Liver (tissue), 3 donors: Measurements from ENCODE around the gene MLF2.

Experiments used
- ATF3 ChIP-seq: IDR thresholded peaks from 2 replicates; pipeline ENCODE4 v1.6.1; 2016; ENCODE audit warnings: antibody characterized with exemption
- CTCF ChIP-seq: fragments of 150-350 bp; IDR thresholded peaks from 2 replicates; pipeline ENCODE4 v1.5.1; 2017; ENCODE audit warnings: improper control_type of control experiment, low read depth, low read length; ENCODE audit not compliant: missing input control
- FOXA1 ChIP-seq: IDR thresholded peaks from 2 replicates; pipeline ENCODE4 v1.6.1; 2016; ENCODE audit warnings: antibody characterized with exemption
- GABPA ChIP-seq, 2 donors: IDR thresholded peaks in 1 of 2; conservative IDR thresholded peaks in 1 of 2; 2 replicates each; pipeline ENCODE4 v1.6.1; 2016; ENCODE audit warnings: antibody characterized with exemption in 2 of 2, mild to moderate bottlenecking in 1 of 2, moderate library complexity in 1 of 2
- JUND ChIP-seq, 2 donors: IDR thresholded peaks; 2 replicates each; pipeline ENCODE4 v1.6.1; 2016; ENCODE audit warnings: antibody characterized with exemption in 2 of 2
- MAX ChIP-seq: IDR thresholded peaks from 2 replicates; pipeline ENCODE4 v1.6.1; 2016; ENCODE audit warnings: antibody characterized with exemption
- RAD21 ChIP-seq, 2 donors: IDR thresholded peaks; 2 replicates each; pipeline ENCODE4 v1.6.1; 2016; ENCODE audit warnings: antibody characterized with exemption in 2 of 2, mild to moderate bottlenecking in 2 of 2
- REST ChIP-seq: IDR thresholded peaks from 2 replicates; pipeline ENCODE4 v1.6.1; 2016; ENCODE audit warnings: antibody characterized with exemption, mild to moderate bottlenecking
- RXRA ChIP-seq, 2 donors: IDR thresholded peaks; 2 replicates each; pipeline ENCODE4 v1.6.1; 2017 to 2018; ENCODE audit warnings: antibody characterized with exemption in 2 of 2, mild to moderate bottlenecking in 1 of 2
- SP1 ChIP-seq: IDR thresholded peaks from 2 replicates; pipeline ENCODE4 v1.6.1; 2018; ENCODE audit warnings: antibody characterized with exemption, mild to moderate bottlenecking
- YY1 ChIP-seq: IDR thresholded peaks from 2 replicates; pipeline ENCODE4 v1.6.1; 2016; ENCODE audit warnings: antibody characterized with exemption, mild to moderate bottlenecking
- ZBTB33 ChIP-seq: IDR thresholded peaks from 2 replicates; pipeline ENCODE4 v1.6.1; 2016; ENCODE audit warnings: antibody characterized with exemption
- donor health status: healthy.
- donor health status: healthy.

GRCh38 chr12:6780573-6780972 is 27.6 kb upstream of the MLF2 start:
- no peak for TF ChIP-seq CTCF
- TF ChIP-seq RAD21 (IDR thresholded peaks at IDR 0.05): no peak
- TF ChIP-seq RXRA (IDR thresholded peaks at IDR 0.05): no peak
- TF ChIP-seq FOXA1: no peak
- TF ChIP-seq ZBTB33: no peak
- TF ChIP-seq MAX: no peak
- TF ChIP-seq JUND (IDR thresholded peaks at IDR 0.05): no peak
- no peak for TF ChIP-seq YY1
- TF ChIP-seq ATF3: no peak
- TF ChIP-seq SP1: no peak
- no peak for TF ChIP-seq GABPA (IDR thresholded peaks at IDR 0.05 in 1 of 2, conservative IDR thresholded peaks at IDR 0.05 in 1 of 2)
- no peak for TF ChIP-seq REST
